Lung (tissue), 12 donors: Measurements from ENCODE around the gene UNC5B. TPM values are rescaled to one million over a fixed set of nuclear protein-coding genes. Genes with fewer than 3 reads are reported as not detected.

ENCODE experiments used
- ATAC-seq: fragments of 200-7000 bp; cut with Tn5 transposase; one replicate; pipeline ENCODE4 v1.9.1; 2020; ENCODE audit warnings: moderate number of reproducible peaks; ENCODE audit not compliant: insufficient read depth, low FRiP score
- DNase-seq, 3 donors: peaks; one replicate each; pipeline ENCODE4 v3.0.0-alpha.2; 2013 to 2017
- H3K27ac ChIP-seq, 2 donors: one replicate each; pipeline ENCODE4 v1.5.1; 2013; ENCODE audit warnings: mild to moderate bottlenecking in 2 of 2, moderate library complexity in 2 of 2, control low read depth in 1 of 2, inconsistent platforms in 1 of 2, low read depth in 1 of 2, low read length in 1 of 2
- H3K27me3 ChIP-seq, 3 donors: one replicate each; pipeline ENCODE4 v1.5.1; 2013; ENCODE audit warnings: low read length in 2 of 3; ENCODE audit not compliant: control insufficient read depth in 3 of 3, insufficient read depth in 3 of 3
- H3K36me3 ChIP-seq, 4 donors: one replicate each; pipeline ENCODE4 v1.5.1; 2013; ENCODE audit warnings: low read length in 4 of 4, mild to moderate bottlenecking in 1 of 4, moderate library complexity in 1 of 4; ENCODE audit not compliant: control insufficient read depth in 4 of 4, insufficient read depth in 4 of 4
- H3K4me1 ChIP-seq, 5 donors: one replicate each; pipeline ENCODE4 v1.5.1; 2013; ENCODE audit warnings: low read length in 5 of 5, mild to moderate bottlenecking in 2 of 5, moderate library complexity in 1 of 5; ENCODE audit not compliant: control insufficient read depth in 5 of 5, insufficient read depth in 5 of 5
- H3K4me3 ChIP-seq: one replicate; pipeline ENCODE4 v1.5.1; 2013; ENCODE audit warnings: mild to moderate bottlenecking, control low read depth, moderate library complexity
- H3K9ac ChIP-seq, 2 donors: one replicate each; pipeline ENCODE4 v1.5.1; 2013; ENCODE audit warnings: low read length in 2 of 2, control low read depth in 1 of 2; ENCODE audit not compliant: insufficient read depth in 1 of 2
- H3K9me3 ChIP-seq, 4 donors: one replicate each; pipeline ENCODE4 v1.5.1; 2013; ENCODE audit warnings: low read length in 3 of 4, mild to moderate bottlenecking in 1 of 4, moderate library complexity in 1 of 4; ENCODE audit not compliant: control insufficient read depth in 4 of 4, insufficient read depth in 3 of 4
- WGBS, 2 donors: extraction: QIAGEN DNeasy Blood & Tissue Kit; methylation state at CpG; one replicate each; pipeline ENCODE4 v1.1.7; 2013; 5-methylcytosine and 5-hydroxymethylcytosine counted together
- polyA plus RNA-seq, 2 donors: library from polyadenylated mRNA; stranded (reverse); fragments of 200-250 nt; gene quantifications; one replicate each; pipeline ENCODE4 v1.2.1, GENCODE V29; 2013
- total RNA-seq, 2 donors: library from RNA; depleted of rRNA in 1 of 2; stranded (reverse); fragments of >200 nt in 1 of 2; gene quantifications; one replicate each; pipeline ENCODE4 v1.2.1, GENCODE V29; 2014 to 2021
- TF ChIP-seq, protein P1 (sequence below): IDR thresholded peaks from 2 replicates; pipeline ENCODE4 v1.5.1; 2012; ENCODE audit warnings: mild to moderate bottlenecking; ENCODE audit errors: control extremely low read depth, extremely low read depth
- donor health status: control.
- donor health status: control.
- donor health status: Bipolar disorder and iron deficiency.
- donor health status: healthy.
- donor health status: DM: yes; HTN: yes; CAD: no.

UNC5B gene
- total and polyA plus RNA-seq, 4 donors, result 4.4 to 23.8 (median 8.3) TPM

- Histone ChIP-seq H3K4me3 (no peak overlapping the region), H3K9me3 (no peaks in the 10 kb centered on the region), H3K9ac (no peak overlapping the region), H3K36me3 (peaks cover 0 to 1% (median 0%) of the 10 kb centered on the region in 4 donors), H3K27ac (no peak overlapping the region), H3K4me1 (peaks cover 0 to 32% (median 12%) of the 10 kb centered on the region in 5 donors), H3K27me3 (no peaks in the 10 kb centered on the region)
- 84 to 86% methylated on average over 17 of the region's 17 CpGs for WGBS, 2 donors
- no peak for DNase-seq
- no peak for ATAC-seq
- TF ChIP-seq, protein P1, sequence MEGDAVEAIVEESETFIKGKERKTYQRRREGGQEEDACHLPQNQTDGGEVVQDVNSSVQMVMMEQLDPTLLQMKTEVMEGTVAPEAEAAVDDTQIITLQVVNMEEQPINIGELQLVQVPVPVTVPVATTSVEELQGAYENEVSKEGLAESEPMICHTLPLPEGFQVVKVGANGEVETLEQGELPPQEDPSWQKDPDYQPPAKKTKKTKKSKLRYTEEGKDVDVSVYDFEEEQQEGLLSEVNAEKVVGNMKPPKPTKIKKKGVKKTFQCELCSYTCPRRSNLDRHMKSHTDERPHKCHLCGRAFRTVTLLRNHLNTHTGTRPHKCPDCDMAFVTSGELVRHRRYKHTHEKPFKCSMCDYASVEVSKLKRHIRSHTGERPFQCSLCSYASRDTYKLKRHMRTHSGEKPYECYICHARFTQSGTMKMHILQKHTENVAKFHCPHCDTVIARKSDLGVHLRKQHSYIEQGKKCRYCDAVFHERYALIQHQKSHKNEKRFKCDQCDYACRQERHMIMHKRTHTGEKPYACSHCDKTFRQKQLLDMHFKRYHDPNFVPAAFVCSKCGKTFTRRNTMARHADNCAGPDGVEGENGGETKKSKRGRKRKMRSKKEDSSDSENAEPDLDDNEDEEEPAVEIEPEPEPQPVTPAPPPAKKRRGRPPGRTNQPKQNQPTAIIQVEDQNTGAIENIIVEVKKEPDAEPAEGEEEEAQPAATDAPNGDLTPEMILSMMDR, result no peak
Observed at GRCh38 chr10:71253981-71254818, 41.8 kb downstream of the UNC5B start.

DNA sequence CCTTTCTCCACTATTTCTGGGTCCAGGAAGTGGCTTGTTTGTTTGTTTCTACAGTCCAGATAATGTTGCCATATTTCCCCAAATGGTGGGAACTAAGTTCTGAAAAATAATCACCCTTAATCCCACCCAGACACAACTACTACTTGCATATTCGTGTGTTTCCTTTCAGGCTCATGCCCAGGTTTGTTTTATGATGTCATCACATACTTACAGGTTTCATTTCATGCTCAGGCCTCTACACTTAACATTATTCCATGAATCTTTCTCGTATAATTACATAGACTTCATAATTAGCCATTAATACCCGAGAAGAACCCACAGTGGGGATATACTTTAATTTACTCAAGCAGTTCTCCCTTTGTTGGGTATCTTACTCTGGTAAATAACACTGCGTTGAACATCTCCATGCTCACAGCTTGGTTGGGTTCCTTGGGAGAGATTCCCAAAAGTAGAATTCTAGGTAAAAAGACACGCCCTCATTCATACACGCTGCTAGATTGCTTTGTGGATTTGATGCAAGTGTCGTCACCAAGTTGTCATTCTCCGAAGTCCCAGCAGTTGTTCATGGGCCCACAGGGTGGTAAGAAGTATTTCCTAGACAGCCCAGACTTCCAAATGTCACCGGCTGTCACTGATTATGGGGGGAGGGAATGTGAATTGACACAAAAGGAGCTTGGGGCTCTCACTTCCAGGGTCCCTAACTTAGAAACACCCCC is 42.6 kb downstream of the UNC5B start:
- no peak overlapping the region for H3K27ac ChIP-seq
- H3K27me3 ChIP-seq, result no peaks in the 10 kb centered on the region
- peaks cover 0 to 1% (median 0%) of the 10 kb centered on the region in 4 donors for H3K36me3 ChIP-seq
- no peak overlapping the region for H3K9ac ChIP-seq
- H3K4me1 ChIP-seq, result peaks cover 4 to 40% (median 18%) of the 10 kb centered on the region in 5 donors
- no peak overlapping the region for H3K4me3 ChIP-seq
- WGBS, 2 donors, result 84 to 89% methylated on average over 9 of the region's 9 CpGs
- ATAC-seq, result no peak
- DNase-seq, result no peak
- no peaks in the 10 kb centered on the region for H3K9me3 ChIP-seq
- TF ChIP-seq, protein P1, result no peak

- peaks cover 0 to 1% (median 0%) of the 10 kb centered on the region in 4 donors for H3K36me3 ChIP-seq
- H3K4me3 ChIP-seq, result no peak overlapping the region
- TF ChIP-seq, protein P1, result no peak
- H3K27ac ChIP-seq, result no peak overlapping the region
- DNase-seq, result no peak
- H3K4me1 ChIP-seq, result peaks cover 4 to 43% (median 22%) of the 10 kb centered on the region in 5 donors
- no peak overlapping the region for H3K9ac ChIP-seq
- H3K9me3 ChIP-seq, result no peaks in the 10 kb centered on the region
- ATAC-seq, result no peak
- 77 to 84% methylated on average over 4 of the region's 4 CpGs for WGBS, 2 donors
- H3K27me3 ChIP-seq, result no peaks in the 10 kb centered on the region
Observed at GRCh38 chr10:71255550-71255807, 43.1 kb downstream of the UNC5B start.
